Trophoblast cell (in vitro differentiated cells and primary cell): Measurements from ENCODE around the gene ZNF653.

Experiments
- DNase-seq, 2 donors: peaks; one replicate each; pipeline ENCODE4 v3.0.0-alpha.2; 2016
- H2AFZ ChIP-seq: 2 replicates; pipeline ENCODE4 v1.6.1; 2013; ENCODE audit warnings: low read length, moderate library complexity, mild to moderate bottlenecking; ENCODE audit not compliant: insufficient read depth, poor library complexity
- H2AK5ac ChIP-seq: 2 replicates; pipeline ENCODE4 v1.6.1; 2013; ENCODE audit warnings: mild to moderate bottlenecking, low read length
- H2BK120ac ChIP-seq: 2 replicates; pipeline ENCODE4 v1.6.1; 2013; ENCODE audit warnings: low read length, mild to moderate bottlenecking, moderate library complexity; ENCODE audit not compliant: insufficient read depth, poor library complexity
- H2BK12ac ChIP-seq: 2 replicates; pipeline ENCODE4 v1.6.1; 2013; ENCODE audit warnings: mild to moderate bottlenecking, low read length, moderate library complexity
- H2BK5ac ChIP-seq: 2 replicates; pipeline ENCODE4 v1.6.1; 2013; ENCODE audit warnings: low read length, low read depth, moderate library complexity, mild to moderate bottlenecking; ENCODE audit not compliant: poor library complexity
- H3K14ac ChIP-seq: 2 replicates; pipeline ENCODE4 v1.6.1; 2013; ENCODE audit warnings: mild to moderate bottlenecking, low read length
- H3K18ac ChIP-seq: 2 replicates; pipeline ENCODE4 v1.6.1; 2013; ENCODE audit warnings: mild to moderate bottlenecking, low read length
- H3K23ac ChIP-seq: 2 replicates; pipeline ENCODE4 v1.6.1; 2013; ENCODE audit warnings: low read length
- H3K27ac ChIP-seq: 2 replicates; pipeline ENCODE4 v1.5.1; 2013; ENCODE audit warnings: low read depth, mild to moderate bottlenecking, inconsistent platforms, low read length, moderate library complexity
- H3K27me3 ChIP-seq: 2 replicates; pipeline ENCODE4 v1.6.1; 2013; ENCODE audit warnings: inconsistent platforms, mild to moderate bottlenecking, low read length, moderate library complexity; ENCODE audit not compliant: insufficient read depth
- H3K36me3 ChIP-seq, 2 experiments: 1 replicate in 1 of 2; 2 replicates in 1 of 2; pipeline ENCODE4 v1.6.1; 2013; ENCODE audit warnings: low read length in 2 of 2, mild to moderate bottlenecking in 2 of 2, moderate library complexity in 1 of 2; ENCODE audit not compliant: insufficient read depth in 2 of 2, control insufficient read depth in 1 of 2
- H3K4ac ChIP-seq: 2 replicates; pipeline ENCODE4 v1.6.1; 2013; ENCODE audit warnings: low read depth, mild to moderate bottlenecking, low read length, moderate library complexity
- H3K4me1 ChIP-seq, 2 experiments: 1 replicate in 1 of 2; 2 replicates in 1 of 2; pipeline ENCODE4 v1.6.1; 2013; ENCODE audit warnings: low read length in 2 of 2, mild to moderate bottlenecking in 2 of 2, moderate library complexity in 1 of 2; ENCODE audit not compliant: insufficient read depth in 2 of 2, control insufficient read depth in 1 of 2
- H3K4me2 ChIP-seq: 2 replicates; pipeline ENCODE4 v1.6.1; 2013; ENCODE audit warnings: inconsistent platforms, mild to moderate bottlenecking, low read length, moderate library complexity
- H3K4me3 ChIP-seq: 2 replicates; pipeline ENCODE4 v1.5.1; 2013; ENCODE audit warnings: mild to moderate bottlenecking, low read depth, low read length, inconsistent platforms
- H3K79me1 ChIP-seq: one replicate; pipeline ENCODE4 v1.6.1; 2013; ENCODE audit warnings: low read length
- H3K79me2 ChIP-seq: 2 replicates; pipeline ENCODE4 v1.6.1; 2013; ENCODE audit warnings: low read length, mild to moderate bottlenecking; ENCODE audit not compliant: control insufficient read depth, insufficient read depth, poor library complexity
- H3K9ac ChIP-seq: 2 replicates; pipeline ENCODE4 v1.6.1; 2013; ENCODE audit warnings: mild to moderate bottlenecking, low read length
- H3K9me3 ChIP-seq: 2 replicates; pipeline ENCODE4 v1.6.1; 2013; ENCODE audit warnings: low read depth, mild to moderate bottlenecking, control low read depth, inconsistent platforms, low read length; ENCODE audit not compliant: insufficient read depth
- H4K12ac ChIP-seq: 2 replicates; pipeline ENCODE4 v1.6.1; 2013; ENCODE audit warnings: low read depth, mild to moderate bottlenecking, low read length, moderate library complexity
- H4K8ac ChIP-seq: 2 replicates; pipeline ENCODE4 v1.6.1; 2013; ENCODE audit warnings: low read depth, mild to moderate bottlenecking, low read length, moderate library complexity
- H4K91ac ChIP-seq: one replicate; pipeline ENCODE4 v1.6.1; 2013; ENCODE audit warnings: low read depth, mild to moderate bottlenecking, low read length, moderate library complexity
- WGBS: extraction: QIAGEN DNeasy Blood & Tissue Kit; methylation state at CpG from one replicate; pipeline ENCODE4 v1.1.7; 2013; ENCODE audit warnings: missing lambda C conversion rate; ENCODE audit not compliant: insufficient read length, insufficient coverage; ENCODE audit errors: extremely low coverage; 5-methylcytosine and 5-hydroxymethylcytosine counted together

Gene ZNF653

DNA sequence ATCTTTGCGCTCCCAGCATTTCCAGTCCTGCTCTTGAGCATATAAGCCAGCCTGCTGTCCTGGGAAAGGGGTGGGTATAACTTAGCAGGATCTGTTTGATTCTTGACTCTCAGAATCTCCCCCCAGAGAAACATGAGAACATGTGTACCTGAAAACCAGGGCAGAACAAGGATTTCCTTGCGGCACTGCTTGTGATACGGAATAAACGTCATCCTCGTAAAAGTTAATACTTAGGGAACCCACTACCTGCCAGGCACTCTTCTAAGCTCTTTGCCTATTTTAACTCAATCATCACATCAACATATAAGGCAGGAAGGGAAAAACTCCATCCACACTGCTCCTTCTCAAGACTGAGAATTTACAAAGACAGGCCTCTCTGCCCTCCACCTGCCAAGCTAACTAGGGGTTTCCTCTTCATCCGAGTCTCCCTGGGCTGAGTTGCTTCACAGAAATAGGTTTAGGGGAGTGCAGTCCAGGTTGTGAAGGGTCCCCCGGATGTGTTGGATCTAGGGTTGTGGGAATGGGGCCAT lies 1.1 kb downstream of the ZNF653 start:
- Histone ChIP-seq H3K18ac (peak overlapping the region; percentile 8), H3K9ac (no peak overlapping the region), H4K12ac (no peak overlapping the region), H2BK5ac (no peak overlapping the region), H3K4ac (no peak overlapping the region), H4K8ac (peak overlapping the region; percentile 27), H3K9me3 (no peaks in the 10 kb centered on the region), H3K4me1 (peaks cover 24 to 30% of the 10 kb centered on the region in 2 experiments), H3K79me2 (peaks cover 4% of the 10 kb centered on the region), H3K4me2 (peak overlapping the region; percentile 61), H3K27ac (peak overlapping the region; percentile 1), H3K14ac (no peak overlapping the region), H3K4me3 (peak overlapping the region; percentile 55), H2BK12ac (no peak overlapping the region), H2BK120ac (no peak overlapping the region), H2AFZ (peak overlapping the region; percentile 64), H3K79me1 (peaks cover 4% of the 10 kb centered on the region), H3K27me3 (no peaks in the 10 kb centered on the region), H4K91ac (peak overlapping the region; percentile 11), H2AK5ac (no peak overlapping the region), H3K36me3 (peaks cover 0 to 2% of the 10 kb centered on the region in 2 experiments), H3K23ac (no peak overlapping the region)
- peak in 1 of 2 donors; percentile 0 for DNase-seq
- WGBS: no CpG with 5 or more reads among the region's 7 CpGs

DNA sequence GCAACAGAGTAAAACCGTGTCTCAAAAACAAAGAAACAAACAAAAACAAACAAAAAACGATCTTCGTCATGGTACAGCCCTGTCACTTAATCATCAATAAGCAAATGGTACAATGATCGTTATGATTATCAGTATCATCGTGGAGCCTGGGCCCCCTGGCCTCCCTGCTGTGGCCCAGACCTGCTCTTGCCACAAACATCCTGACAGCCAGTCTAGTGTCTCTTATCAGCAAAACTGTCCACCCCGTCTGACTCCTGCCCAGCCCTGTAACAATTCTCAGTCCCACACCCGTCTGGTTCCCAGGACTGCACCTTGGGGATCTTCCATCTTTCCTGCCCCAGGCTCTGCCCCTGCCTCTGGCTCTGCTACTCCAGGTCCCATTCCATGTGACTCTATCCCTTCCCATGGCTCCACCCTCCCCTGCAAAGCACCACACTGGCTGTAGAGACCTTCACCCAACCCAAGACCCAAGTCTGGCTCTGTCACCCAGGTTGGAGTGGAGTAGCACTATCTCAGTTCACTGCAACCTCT lies 5.7 kb downstream of the ZNF653 start:
- Histone ChIP-seq H3K36me3 (peaks cover 9 to 11% of the 10 kb centered on the region in 2 experiments), H3K79me2 (no peaks in the 10 kb centered on the region), H3K9ac (no peak overlapping the region), H3K27ac (no peak overlapping the region), H3K27me3 (no peaks in the 10 kb centered on the region), H3K4me1 (peaks cover 5 to 17% of the 10 kb centered on the region in 2 experiments), H3K4me2 (no peak overlapping the region), H4K91ac (no peak overlapping the region), H2AFZ (no peak overlapping the region), H3K18ac (no peak overlapping the region), H2BK120ac (no peak overlapping the region), H3K4me3 (no peak overlapping the region), H3K79me1 (no peaks in the 10 kb centered on the region), H2AK5ac (no peak overlapping the region), H3K23ac (no peak overlapping the region), H2BK12ac (no peak overlapping the region), H2BK5ac (no peak overlapping the region), H3K4ac (no peak overlapping the region), H4K8ac (no peak overlapping the region), H3K9me3 (peaks cover 6% of the 10 kb centered on the region), H4K12ac (no peak overlapping the region), H3K14ac (no peak overlapping the region)
- no peak for DNase-seq
- no CpG with 5 or more reads among the region's 7 CpGs for WGBS

DNA sequence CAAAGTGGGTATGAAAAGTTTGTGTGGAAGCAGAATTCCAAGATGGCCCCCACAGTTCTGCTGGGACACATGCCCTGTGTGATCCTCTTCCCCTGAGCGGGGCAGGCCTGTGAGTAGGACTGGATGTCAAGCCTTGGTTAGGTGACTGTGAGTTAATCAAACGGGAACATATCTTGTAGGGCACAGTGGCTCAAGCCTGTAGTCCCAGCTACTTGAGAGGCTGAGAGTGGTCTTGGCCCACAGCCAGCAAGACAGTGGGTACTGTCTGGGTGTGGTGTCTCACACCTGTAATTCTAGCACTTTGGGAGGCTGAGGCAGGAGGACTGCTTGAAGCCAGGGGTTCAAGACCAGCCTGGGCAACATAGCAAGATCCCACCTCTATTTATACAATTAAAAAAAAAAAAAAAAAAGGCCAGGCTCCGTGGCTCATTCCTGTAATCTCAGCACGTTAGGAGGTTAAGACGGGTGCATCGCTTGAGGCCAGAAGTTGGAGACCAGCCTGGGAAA lies 6.4 kb downstream of the ZNF653 start:
- no peak overlapping the region for H3K27ac ChIP-seq
- H3K9ac ChIP-seq: no peak overlapping the region
- H3K79me1 ChIP-seq: no peaks in the 10 kb centered on the region
- H3K14ac ChIP-seq: no peak overlapping the region
- no peak overlapping the region for H4K12ac ChIP-seq
- H3K9me3 ChIP-seq: peaks cover 6% of the 10 kb centered on the region
- H3K4ac ChIP-seq: no peak overlapping the region
- H2BK120ac ChIP-seq: no peak overlapping the region
- H2BK12ac ChIP-seq: no peak overlapping the region
- H3K4me2 ChIP-seq: no peak overlapping the region
- H3K27me3 ChIP-seq: no peaks in the 10 kb centered on the region
- peaks cover 5 to 12% of the 10 kb centered on the region in 2 experiments for H3K4me1 ChIP-seq
- no peak overlapping the region for H3K18ac ChIP-seq
- H4K91ac ChIP-seq: no peak overlapping the region
- no peak overlapping the region for H2AK5ac ChIP-seq
- no peak overlapping the region for H3K23ac ChIP-seq
- H3K4me3 ChIP-seq: no peak overlapping the region
- H2BK5ac ChIP-seq: no peak overlapping the region
- no peak overlapping the region for H2AFZ ChIP-seq
- H3K79me2 ChIP-seq: no peaks in the 10 kb centered on the region
- DNase-seq: no peak
- peaks cover 13 to 14% of the 10 kb centered on the region in 2 experiments for H3K36me3 ChIP-seq
- no CpG with 5 or more reads among the region's 6 CpGs for WGBS
- no peak overlapping the region for H4K8ac ChIP-seq

DNA sequence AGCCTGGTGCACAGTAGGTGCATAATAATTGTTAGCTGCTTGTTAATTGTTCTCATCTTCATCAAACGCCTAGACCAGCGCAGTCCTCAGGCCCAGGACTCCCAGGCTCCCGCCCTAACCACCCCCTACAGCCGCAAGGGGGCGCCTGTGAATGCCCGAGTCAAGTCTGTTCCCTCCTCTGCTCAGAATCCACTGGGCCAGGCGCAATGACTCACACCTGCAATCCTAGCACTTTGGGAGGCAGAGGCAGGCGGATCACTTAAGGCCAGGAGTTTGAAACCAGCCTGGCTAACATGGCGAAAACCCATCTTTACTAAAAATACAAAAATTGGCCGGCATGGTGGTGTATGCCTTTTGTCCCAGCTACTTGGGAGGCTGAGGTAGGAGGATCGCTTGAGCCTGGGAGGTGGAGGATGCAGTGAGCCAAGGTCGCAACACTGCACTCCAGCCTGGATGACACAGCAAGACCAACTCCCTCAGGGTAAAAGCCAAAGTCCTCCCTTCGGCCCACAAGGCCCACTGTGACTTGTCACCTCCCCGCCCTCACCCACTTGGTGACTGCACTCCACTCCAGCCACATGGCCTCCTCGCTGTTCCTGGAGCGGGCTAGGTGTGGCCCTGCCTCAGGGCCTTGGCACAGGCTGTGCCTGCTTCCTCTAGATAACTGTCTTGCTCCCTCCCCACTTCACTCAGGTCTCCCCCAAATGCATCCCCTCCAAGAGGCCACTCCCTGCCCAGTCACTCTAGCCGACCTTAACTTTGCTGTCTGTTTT lies 9.1 kb downstream of the ZNF653 start:
- no peak overlapping the region for H3K4ac ChIP-seq
- H3K4me2 ChIP-seq: no peak overlapping the region
- H4K12ac ChIP-seq: no peak overlapping the region
- no peaks in the 10 kb centered on the region for H3K27me3 ChIP-seq
- H2AK5ac ChIP-seq: no peak overlapping the region
- H3K27ac ChIP-seq: no peak overlapping the region
- H4K8ac ChIP-seq: no peak overlapping the region
- peaks cover 5 to 12% of the 10 kb centered on the region in 2 experiments for H3K4me1 ChIP-seq
- no peak overlapping the region for H3K14ac ChIP-seq
- no peak overlapping the region for H2BK5ac ChIP-seq
- WGBS: no CpG with 5 or more reads among the region's 17 CpGs
- H3K9me3 ChIP-seq: peaks cover 6% of the 10 kb centered on the region
- H3K79me1 ChIP-seq: no peaks in the 10 kb centered on the region
- no peak overlapping the region for H3K18ac ChIP-seq
- no peak overlapping the region for H4K91ac ChIP-seq
- no peak overlapping the region for H3K9ac ChIP-seq
- H3K23ac ChIP-seq: no peak overlapping the region
- H3K36me3 ChIP-seq: peaks cover 13 to 14% of the 10 kb centered on the region in 2 experiments
- peak; percentile 85 to 95 for DNase-seq
- H2BK12ac ChIP-seq: no peak overlapping the region
- no peak overlapping the region for H2BK120ac ChIP-seq
- H3K4me3 ChIP-seq: no peak overlapping the region
- no peak overlapping the region for H2AFZ ChIP-seq
- H3K79me2 ChIP-seq: no peaks in the 10 kb centered on the region
